ENCODE results near the gene CAMKK1.

Gene CAMKK1

DNA sequence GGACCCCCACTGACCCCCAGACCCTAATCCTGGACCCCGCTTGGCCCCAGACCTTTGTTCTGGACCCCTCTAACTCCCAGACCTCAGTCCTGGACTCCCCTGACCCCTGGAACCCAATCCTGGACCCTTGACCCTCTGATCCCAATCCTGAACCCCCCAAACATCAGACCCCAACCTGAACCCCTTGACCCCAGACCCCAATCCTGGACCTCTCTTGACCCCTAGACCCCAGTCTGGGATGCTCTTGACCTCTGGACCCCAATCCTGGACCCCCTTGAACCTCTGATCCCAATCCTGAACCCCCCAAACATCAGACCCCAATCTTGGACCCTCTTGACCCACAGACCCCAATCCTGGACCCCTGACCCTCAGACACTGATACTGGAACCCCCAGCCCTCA is 36.9 kb upstream of the CAMKK1 start:
- Histone ChIP-seq H3K36me3 (peaks cover 99% of the 10 kb centered on the region), H3K4me1 (ENCODE audit: control insufficient read depth in 1 of 2, insufficient read depth in 1 of 2, low read depth in 1 of 2, low read length in 1 of 2) (no peaks in the 10 kb centered on the region), H3K9me3 (no peaks in the 10 kb centered on the region), H3K27me3 (no peaks in the 10 kb centered on the region), H3K4me3 (ENCODE audit: low read depth in 1 of 2, low read length in 1 of 2) (no peak overlapping the region), H3K27ac (peak overlapping the region; percentile 45)
- TF ChIP-seq, protein P1, sequence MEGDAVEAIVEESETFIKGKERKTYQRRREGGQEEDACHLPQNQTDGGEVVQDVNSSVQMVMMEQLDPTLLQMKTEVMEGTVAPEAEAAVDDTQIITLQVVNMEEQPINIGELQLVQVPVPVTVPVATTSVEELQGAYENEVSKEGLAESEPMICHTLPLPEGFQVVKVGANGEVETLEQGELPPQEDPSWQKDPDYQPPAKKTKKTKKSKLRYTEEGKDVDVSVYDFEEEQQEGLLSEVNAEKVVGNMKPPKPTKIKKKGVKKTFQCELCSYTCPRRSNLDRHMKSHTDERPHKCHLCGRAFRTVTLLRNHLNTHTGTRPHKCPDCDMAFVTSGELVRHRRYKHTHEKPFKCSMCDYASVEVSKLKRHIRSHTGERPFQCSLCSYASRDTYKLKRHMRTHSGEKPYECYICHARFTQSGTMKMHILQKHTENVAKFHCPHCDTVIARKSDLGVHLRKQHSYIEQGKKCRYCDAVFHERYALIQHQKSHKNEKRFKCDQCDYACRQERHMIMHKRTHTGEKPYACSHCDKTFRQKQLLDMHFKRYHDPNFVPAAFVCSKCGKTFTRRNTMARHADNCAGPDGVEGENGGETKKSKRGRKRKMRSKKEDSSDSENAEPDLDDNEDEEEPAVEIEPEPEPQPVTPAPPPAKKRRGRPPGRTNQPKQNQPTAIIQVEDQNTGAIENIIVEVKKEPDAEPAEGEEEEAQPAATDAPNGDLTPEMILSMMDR (IDR thresholded peaks at IDR 0.05): no peak

GRCh38 chr17:3929181-3929580 is 36.3 kb upstream of the CAMKK1 start:
- H3K4me1 ChIP-seq (ENCODE audit: control insufficient read depth in 1 of 2, insufficient read depth in 1 of 2, low read depth in 1 of 2, low read length in 1 of 2): no peaks in the 10 kb centered on the region
- H3K4me3 ChIP-seq (ENCODE audit: low read depth in 1 of 2, low read length in 1 of 2): no peak overlapping the region
- peaks cover 99% of the 10 kb centered on the region for H3K36me3 ChIP-seq
- no peaks in the 10 kb centered on the region for H3K27me3 ChIP-seq
- TF ChIP-seq, protein P1 (IDR thresholded peaks at IDR 0.05): no peak
- peak overlapping the region; percentile 45 for H3K27ac ChIP-seq
- no peaks in the 10 kb centered on the region for H3K9me3 ChIP-seq

- peak overlapping the region; percentile 46 for H3K27ac ChIP-seq
- H3K4me1 ChIP-seq (ENCODE audit: control insufficient read depth in 1 of 2, insufficient read depth in 1 of 2, low read depth in 1 of 2, low read length in 1 of 2): no peaks in the 10 kb centered on the region
- H3K4me3 ChIP-seq (ENCODE audit: low read depth in 1 of 2, low read length in 1 of 2): no peak overlapping the region
- peaks cover 99% of the 10 kb centered on the region for H3K36me3 ChIP-seq
- TF ChIP-seq, protein P1 (IDR thresholded peaks at IDR 0.05): no peak
- H3K9me3 ChIP-seq: no peaks in the 10 kb centered on the region
- no peaks in the 10 kb centered on the region for H3K27me3 ChIP-seq
Measured at GRCh38 chr17:3928406-3928805, 35.6 kb upstream of the CAMKK1 start.

- H3K9me3 ChIP-seq: no peaks in the 10 kb centered on the region
- TF ChIP-seq, protein P1 (IDR thresholded peaks at IDR 0.05): no peak
- no peaks in the 10 kb centered on the region for H3K27me3 ChIP-seq
- H3K4me1 ChIP-seq (ENCODE audit: control insufficient read depth in 1 of 2, insufficient read depth in 1 of 2, low read depth in 1 of 2, low read length in 1 of 2): no peaks in the 10 kb centered on the region
- no peak overlapping the region for H3K4me3 ChIP-seq (ENCODE audit: low read depth in 1 of 2, low read length in 1 of 2)
- peak overlapping the region; percentile 46 for H3K27ac ChIP-seq
- H3K36me3 ChIP-seq: peaks cover 98% of the 10 kb centered on the region
Measured at GRCh38 chr17:3927628-3928340, 34.9 kb upstream of the CAMKK1 start.

DNA sequence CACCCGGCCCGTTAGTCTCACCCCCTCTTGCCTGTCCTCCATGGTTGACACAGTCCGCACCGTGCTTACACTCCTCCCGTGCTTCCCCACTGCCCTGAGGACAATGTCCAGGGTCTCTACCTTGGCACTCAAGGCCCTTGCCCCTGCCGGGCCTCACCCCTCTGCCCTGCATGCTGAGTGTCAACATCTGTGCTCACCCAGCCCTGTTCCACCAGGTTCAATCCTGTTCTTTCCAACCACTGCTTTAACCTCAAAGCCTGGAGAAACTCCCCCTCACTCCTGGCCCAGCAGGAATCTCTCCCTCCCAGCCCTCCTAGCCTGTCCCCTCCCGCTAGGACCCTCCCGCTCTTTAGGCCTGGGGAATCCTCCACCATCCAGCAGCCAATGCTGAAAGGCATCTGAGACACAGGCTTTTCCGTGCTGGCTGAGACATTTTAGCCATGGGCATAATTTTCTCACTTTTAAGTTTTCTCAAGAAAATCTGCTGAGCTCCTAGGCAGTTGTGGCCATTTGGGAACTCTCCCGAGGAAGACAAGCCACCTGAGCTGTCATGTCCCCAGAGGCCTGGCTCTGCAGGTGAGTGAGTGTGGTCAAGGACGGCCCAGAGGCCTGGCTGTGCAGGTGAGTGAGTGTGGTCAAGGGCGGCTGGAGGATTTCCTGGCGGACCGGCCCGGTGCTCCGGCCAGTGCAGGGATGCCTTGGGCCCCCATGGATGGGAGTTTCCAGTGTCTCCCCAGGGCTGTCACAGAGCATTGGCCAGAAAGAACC is 34.2 kb upstream of the CAMKK1 start:
- Histone ChIP-seq H3K4me1 (ENCODE audit: control insufficient read depth in 1 of 2, insufficient read depth in 1 of 2, low read depth in 1 of 2, low read length in 1 of 2) (no peaks in the 10 kb centered on the region), H3K9me3 (no peaks in the 10 kb centered on the region), H3K4me3 (ENCODE audit: low read depth in 1 of 2, low read length in 1 of 2) (no peak overlapping the region), H3K36me3 (peaks cover 91% of the 10 kb centered on the region), H3K27ac (peak overlapping the region; percentile 46), H3K27me3 (no peaks in the 10 kb centered on the region)
- TF ChIP-seq, protein P1 (IDR thresholded peaks at IDR 0.05): no peak

Data from neutrophil (primary cell).